Urothelium cell line (cell line): ENCODE data around the gene EP400.
"Not testable (repeated sequence)": the region's sequence is repeated elsewhere in the genome, so short reads cannot be mapped to it uniquely, and the experiment has no call there.

ENCODE experiments used
- DNase-seq: peaks from one replicate; pipeline ENCODE4 v3.0.0; 2011; ENCODE audit warnings: low spot score, mixed read lengths
- FAIRE-seq: peaks from 2 replicates; lab custom pipeline; 2011; peaks lifted over from hg19 to GRCh38; lab: Jason Lieb, UNC

The EP400 gene

DNA sequence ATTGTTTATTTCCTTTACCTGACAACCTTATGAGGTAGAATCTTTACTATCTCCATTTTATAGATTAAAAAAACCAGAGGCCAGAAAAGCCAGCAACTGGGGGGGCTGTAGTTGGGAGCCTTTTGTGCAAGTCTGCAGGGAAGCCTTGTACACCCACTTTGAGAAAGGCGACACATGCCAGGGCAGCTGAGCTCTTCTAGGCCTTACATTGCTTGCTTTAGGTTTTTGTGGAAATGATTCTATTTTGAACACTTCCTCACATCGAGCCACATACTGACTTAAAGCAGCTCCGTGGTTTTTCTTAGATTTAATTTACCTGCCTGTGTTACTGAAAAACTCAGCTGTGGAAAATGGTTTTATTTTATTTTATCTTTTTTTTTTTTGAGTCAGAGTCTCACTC, 34.6 kb downstream of the EP400 start:
- no peak for DNase-seq
- no peak for FAIRE-seq

DNA sequence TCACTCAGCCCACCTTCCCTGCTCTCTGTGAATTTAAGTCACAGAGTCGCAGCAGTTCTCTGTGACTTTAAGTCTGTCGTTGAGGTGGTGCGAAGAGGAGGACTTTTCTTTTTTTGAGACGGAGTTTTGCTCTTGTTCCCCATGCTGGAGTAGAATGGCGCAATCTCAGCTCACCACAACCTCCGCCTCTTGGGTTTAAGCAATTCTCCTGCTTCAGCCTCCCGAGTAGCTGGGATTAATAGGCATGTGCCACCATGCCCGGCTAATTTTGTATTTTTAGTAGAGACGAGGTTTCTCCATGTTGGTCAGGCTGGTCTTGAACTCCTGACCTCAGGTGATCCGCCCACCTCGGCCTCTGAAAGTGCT, 35.8 kb downstream of the EP400 start:
- not testable (repeated sequence) for FAIRE-seq, DNase-seq

DNA sequence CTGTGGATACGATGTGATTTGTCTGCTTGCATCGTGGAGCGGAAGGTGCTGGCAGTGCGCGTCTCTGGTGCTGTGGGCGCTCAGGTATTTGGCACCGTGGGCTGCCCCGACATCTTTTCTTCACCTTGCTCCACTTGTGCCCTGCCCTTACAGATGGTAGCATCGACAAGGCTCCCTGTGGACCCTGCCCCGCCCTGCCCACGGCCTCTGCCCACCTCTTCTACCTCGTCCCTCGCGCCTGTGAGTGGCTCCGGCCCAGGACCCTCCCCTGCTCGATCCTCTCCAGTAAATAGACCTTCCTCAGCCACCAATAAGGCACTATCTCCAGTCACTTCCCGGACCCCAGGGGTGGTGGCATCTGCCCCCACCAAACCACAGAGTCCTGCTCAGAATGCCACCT, 36.6 kb downstream of the EP400 start:
- DNase-seq (no peak), FAIRE-seq (no peak)

DNA sequence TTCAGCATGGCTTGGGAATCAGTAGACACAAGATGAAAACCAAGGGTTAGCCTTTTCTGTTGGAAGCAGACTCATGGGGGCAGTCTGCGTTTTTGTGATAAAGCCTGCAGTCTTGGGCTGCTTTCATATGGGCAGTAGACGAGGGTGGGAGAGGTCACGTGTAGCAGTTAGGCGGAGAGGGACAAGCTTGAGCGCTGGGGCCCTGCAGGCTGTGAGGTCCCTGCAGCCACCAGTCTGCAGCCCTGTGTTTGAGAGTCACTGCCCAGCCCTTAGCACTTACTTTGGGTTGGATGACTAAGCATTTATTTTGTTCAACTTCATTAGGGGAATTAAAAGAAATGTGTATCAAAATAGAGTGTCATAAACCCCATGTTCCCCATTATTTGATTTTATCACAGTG, 37.2 kb downstream of the EP400 start:
- no peak for FAIRE-seq
- no peak for DNase-seq

DNA sequence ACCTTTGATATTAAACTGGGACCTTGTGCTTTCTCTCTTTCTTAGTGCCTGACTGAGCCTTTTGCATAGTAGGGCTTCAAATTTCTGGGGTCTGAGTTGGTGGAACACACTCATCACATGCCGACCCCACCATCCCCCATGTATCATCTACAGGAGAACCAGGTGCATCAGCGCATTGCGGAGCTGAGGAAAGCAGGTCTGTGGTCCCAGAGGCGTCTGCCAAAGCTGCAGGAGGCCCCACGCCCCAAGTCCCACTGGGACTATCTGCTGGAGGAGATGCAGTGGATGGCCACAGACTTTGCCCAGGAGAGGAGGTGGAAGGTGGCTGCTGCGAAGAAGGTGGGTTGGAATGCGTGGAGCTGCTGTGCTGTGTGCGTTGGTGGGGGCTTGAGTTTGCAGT, 37.8 kb downstream of the EP400 start:
- FAIRE-seq = peak; percentile 40

DNA sequence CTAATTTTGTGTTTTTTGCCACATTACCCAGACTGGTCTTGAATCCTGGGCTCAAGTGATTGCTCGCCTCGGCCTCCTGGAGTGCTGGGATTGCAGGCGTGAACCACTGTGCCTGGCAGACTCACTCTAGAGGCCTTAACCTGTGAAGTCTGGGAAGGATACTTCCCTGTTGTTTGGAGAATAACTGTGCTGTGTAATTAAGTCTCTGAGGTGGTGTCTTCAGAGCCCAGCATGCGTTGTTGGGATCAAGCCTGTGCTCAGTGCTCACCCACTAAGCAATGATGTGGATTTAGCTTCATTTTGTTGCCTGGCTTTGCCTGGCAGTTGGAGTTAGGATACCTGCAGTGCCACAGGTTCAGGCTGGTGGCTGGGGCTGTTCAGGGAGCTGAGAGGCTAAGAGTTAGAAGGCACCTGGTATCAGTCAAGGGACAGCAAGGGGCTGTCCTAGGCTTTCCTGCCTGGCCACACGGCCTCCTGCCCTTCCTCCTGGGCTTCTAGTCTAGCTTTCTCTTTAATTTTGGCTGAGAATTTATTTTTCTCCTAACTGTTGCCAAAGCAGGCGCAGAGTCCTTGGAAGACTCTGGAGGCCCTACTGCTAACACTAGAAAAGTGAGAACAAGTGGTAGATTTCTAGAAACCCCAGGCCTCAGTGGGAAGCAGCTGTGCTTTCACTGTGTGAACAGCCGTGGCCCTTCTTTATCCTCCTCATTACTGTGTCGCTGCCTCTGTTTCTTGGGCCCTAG, 38.5 kb downstream of the EP400 start:
- no peak for FAIRE-seq
- DNase-seq = no peak

More for the DNA sequence above, 37.8 kb downstream of the EP400 start:
- no peak for DNase-seq

DNA sequence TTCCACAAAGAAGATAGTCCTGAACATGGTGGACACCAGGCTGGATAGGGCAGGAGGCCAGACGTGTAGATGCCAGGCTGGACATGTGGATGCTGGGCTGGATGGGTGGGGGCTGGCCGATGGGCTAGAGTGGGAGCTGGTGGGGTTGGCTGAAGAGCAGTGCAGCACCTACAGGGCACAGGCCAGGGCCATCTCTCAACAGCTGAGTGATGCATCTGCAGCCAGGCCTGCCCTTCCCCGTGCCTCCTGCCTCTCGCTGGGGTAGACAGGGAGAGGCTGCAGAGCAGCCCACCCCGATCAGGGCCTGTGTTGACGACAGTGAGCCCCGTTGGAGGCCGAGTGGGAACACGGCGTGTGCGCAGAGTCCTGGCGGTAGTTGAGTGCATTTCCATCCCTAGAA, 39.3 kb downstream of the EP400 start:
- FAIRE-seq (no peak), DNase-seq (no peak)

DNA sequence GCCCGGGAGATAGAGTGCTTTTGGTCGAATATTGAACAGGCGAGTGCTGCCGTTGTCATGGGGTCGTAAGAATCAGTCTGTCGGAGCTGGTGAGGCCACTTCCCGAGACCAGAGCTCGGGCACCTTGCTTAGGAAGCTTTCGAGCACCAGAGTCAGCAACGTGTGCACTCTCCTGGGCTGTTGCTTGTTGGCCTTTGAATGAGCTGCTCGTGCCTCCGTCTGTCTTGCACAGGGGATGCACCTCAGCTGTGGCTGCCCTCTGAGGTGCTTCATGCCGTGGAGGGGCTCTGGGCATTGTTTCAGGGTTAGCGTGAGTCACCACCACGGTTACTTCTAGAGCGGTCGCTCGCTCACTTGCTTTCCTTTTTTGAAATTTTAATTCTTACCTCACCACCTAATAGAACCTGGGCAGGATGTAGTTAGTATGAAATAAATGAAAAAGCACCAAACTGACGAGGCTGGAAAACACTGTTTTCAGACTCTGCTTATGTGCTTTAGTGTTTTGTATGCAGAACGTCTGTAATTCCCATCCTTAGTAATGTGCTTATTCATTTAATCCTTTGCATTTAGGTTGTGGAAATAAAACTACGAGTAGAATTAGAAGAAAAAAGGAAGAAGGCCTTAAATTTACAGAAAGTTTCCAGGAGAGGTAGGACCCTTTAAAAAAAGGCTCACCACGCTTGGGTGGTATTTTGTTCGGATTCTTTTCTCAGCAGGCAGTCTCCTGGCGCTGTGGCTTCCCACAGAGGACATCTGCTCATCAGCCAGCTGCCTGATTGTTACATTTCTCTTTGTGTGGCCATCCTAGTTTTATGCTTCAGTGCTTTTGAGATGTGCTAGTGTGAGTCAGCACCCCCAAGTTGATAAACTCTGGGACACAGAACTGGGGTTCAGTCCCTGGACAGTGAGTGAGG, 40.6 kb downstream of the EP400 start:
- DNase-seq = no peak
- FAIRE-seq = no peak

DNA sequence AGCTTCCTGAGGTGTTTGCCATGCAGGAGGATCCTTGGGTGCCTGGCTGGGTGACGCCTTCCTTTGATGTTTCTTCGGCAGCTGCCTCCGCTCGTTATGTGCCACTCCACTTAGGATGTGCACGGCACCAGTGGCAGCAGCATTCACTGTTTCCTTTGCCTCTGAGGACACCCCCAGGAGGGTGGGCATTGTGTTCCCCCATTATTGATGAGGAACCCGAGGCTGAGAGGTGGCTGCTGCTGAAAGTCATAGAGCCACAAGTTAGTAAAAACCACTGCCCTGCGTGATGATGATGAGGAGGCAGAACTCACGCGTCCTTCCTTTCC, 41.2 kb downstream of the EP400 start:
- FAIRE-seq = no peak
- DNase-seq = no peak

DNA sequence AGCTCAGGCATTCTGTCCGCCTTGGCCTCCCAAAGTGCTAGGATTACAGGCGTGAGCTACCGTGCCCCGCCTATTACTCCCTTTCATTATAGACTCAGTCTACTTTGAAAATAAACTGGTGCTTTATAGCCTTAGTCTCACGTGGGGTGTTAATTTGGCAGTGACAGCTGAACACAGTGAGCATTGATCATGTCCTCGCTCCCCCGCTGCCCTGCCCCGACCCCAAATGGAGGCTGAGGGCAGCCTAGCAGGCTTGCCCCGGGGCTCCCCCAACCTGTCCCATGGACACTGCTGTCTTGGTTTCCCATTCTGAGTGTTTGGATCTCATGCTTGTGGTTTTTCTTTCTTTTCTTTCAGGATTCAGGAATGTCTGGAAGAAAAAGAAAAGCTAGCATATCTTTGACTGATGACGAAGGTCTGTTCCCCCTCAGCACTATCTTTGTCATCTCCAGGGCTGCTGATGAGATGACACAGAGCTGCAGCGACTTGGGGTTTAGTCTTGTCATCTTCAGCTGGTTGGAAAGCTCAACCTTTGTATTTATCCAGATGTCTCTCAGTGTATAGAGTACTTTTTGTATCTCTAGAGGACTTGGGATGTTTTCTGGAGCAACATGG, 42.2 kb downstream of the EP400 start:
- no peak for FAIRE-seq

DNA sequence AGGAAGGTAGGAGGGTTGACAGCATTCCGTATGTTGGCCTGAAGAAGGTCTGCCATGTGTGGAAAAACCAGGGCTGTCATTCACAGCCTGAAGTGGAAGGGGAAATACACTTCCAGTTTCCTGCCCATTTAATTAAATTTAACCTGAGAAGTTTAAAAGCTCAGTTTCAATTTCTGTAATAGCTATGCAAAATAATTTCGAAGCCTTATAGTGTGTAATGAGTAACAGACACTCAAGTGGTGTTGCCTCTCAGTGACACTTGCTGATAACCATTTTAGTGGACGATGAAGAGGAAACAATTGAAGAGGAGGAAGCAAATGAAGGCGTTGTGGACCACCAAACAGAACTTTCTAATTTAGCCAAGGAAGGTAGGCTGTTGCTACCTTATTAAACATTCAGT, 44.8 kb downstream of the EP400 start:
- FAIRE-seq = no peak

More for the DNA sequence above, 42.2 kb downstream of the EP400 start:
- no peak for DNase-seq

DNA sequence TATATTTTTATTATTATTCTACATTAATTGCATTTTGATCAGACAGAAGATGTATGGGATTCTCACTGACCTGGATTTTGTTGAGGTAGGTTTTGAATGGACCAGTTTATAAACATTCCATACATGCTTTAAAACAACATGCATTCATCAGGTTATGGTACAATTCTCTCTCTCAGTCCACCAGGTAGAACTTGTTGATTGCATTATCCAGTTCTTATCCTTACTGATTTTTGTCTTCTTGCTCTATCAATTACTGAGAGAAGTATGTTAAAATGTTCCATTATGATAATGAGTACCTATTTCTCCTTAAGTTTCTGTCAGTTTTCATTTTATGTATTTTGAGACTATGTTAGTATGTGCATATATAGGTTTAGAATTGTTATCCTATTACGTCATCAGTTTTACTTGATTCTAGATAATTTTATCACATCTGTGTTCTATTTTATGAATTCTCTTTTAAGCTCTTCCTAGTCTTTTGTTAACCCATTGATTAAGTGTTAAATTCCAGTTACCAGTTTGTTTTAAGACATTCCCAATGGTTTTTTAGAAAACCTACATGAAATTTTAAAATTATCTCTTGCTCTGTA, 50.6 kb downstream of the EP400 start:
- no peak for DNase-seq
- FAIRE-seq = no peak

More for the DNA sequence above, 44.8 kb downstream of the EP400 start:
- DNase-seq = no peak

DNA sequence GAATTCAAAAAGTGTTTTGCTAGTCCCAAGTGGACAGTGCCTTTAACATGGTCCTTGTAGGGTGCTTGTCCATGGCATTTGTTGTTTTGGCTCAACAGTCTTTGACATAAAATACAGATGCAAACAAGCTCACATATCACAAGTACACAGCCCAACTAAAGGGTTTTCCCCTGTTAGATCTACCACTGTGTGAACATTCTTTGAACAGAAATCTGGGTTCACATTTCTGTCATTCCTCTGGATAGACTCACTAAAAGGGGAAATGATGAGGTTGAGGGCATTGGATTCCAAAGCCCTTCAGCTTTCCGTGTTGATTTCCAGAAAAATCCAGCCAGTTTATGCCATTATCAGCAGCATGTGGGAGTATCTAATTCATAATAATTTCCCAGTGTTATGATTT, 54.1 kb downstream of the EP400 start:
- FAIRE-seq = no peak

DNA sequence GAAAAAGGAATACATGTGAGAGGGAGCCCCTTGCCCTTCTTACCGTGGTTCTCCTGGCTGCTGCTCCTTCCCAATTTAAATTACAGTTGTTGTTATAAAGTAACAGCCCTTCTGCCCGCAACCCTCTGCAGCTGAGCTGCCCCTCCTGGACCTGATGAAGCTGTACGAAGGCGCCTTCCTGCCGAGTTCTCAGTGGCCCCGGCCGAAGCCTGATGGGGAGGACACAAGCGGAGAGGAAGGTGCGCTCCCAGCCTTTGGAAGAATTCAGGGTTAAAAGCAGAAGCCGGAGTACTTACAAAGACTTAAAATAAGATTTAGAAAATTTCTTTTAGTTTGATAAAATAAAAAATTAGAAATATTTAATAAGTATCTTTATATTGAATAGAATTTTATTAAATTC, 55.2 kb downstream of the EP400 start:
- DNase-seq = no peak
- no peak for FAIRE-seq

More for the DNA sequence above, 54.1 kb downstream of the EP400 start:
- DNase-seq = no peak

DNA sequence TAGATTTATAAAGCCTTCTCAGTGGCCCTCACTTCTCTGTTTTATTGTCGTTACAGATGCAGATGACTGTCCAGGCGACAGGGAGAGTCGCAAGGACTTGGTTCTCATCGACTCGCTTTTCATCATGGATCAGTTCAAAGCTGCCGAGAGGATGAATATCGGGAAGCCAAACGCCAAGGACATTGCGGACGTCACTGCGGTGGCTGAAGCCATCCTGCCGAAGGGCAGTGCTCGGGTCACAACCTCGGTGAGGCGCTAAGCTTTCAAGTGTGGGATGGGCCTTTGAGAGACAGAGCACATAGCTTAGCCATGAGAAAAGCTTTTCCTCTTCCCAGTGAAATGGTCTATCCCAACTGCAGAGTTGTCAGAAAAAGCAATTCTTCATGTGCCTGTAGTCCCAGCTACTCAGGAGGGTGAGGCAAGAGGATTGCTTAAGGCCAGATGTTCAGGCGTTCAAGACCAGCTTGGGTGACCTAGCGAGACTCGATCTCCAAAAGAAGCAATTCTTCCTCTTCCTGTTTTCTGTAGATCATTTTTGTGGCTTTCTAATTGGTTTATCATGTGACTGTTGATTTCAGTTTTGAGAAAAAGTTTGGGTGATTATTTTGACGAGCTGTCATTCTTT, 56.4 kb downstream of the EP400 start:
- no peak for FAIRE-seq

DNA sequence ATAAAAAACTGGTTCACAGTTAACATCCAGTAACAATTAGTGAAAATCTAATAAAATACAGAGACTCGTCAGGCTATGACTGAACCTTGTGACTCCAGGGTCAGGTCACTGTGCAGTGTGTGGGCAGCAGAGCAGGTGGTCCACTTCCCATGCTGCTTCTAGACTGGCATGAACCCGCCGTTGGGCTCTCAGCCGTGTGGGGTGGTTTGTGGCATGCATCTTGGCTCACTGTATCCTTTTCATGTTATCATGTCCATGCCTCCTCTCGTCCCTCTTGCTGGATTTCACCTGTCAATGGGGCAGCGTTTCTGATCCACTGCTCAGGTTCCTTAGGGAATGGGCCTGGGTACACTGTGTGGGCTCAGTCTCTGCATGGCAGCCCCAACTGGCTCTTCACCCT, 57.3 kb downstream of the EP400 start:
- FAIRE-seq = no peak
- no peak for DNase-seq

More for the DNA sequence above, 56.4 kb downstream of the EP400 start:
- no peak for DNase-seq

DNA sequence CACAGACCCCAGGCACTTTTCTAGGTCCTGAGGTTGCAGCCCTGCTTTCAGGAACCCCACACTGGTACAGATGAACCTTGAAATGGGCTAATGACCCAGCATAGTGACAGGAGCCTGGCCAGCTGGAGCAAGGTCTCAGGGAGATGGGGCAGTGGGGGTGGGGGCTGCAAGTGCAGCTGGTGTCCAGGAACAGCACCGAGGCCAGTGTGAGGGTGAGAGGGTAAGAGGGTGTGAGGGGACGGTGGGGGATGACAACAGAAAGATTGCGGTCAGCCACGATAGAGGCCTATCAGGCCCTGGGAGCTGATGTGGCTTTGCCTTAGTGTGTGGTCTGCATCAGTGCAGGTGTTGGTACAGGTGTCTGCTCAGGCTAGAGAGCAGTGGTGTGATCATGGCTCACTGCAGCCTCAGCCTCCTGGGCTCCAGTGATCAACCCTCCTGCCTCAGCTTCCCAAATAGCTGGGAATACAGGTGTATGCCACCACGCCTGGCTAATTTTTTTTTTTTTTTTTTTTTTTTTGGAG, 59.7 kb downstream of the EP400 start:
- DNase-seq = no peak
- no peak for FAIRE-seq

DNA sequence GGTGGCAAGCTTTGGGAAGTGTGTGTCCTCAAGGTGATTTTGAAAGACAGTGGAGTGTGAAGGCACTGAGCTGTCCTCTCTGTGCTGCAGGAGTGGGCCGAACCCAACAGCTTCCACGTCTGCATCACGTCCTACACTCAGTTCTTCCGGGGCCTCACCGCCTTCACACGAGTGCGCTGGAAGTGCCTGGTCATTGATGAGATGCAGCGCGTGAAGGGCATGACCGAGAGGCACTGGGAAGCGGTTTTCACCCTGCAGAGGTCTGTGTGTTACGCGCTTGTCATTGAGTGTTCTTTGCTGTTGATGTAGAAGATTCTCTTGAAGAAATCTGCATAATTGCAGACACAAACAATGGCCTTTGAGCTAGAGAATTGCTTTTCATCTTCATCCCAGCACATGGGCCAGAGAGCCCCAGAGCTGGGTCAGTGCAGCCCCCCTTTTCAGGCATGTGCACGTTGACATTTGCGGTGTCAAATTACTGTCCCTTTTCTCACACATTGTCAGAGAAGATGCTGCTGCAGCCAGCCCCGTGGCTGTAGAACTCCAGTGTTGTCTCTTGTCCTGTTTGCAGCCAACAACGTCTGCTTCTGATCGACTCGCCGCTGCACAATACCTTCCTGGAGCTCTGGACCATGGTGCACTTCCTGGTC, 63.3 kb downstream of the EP400 start:
- no peak for DNase-seq
- no peak for FAIRE-seq

DNA sequence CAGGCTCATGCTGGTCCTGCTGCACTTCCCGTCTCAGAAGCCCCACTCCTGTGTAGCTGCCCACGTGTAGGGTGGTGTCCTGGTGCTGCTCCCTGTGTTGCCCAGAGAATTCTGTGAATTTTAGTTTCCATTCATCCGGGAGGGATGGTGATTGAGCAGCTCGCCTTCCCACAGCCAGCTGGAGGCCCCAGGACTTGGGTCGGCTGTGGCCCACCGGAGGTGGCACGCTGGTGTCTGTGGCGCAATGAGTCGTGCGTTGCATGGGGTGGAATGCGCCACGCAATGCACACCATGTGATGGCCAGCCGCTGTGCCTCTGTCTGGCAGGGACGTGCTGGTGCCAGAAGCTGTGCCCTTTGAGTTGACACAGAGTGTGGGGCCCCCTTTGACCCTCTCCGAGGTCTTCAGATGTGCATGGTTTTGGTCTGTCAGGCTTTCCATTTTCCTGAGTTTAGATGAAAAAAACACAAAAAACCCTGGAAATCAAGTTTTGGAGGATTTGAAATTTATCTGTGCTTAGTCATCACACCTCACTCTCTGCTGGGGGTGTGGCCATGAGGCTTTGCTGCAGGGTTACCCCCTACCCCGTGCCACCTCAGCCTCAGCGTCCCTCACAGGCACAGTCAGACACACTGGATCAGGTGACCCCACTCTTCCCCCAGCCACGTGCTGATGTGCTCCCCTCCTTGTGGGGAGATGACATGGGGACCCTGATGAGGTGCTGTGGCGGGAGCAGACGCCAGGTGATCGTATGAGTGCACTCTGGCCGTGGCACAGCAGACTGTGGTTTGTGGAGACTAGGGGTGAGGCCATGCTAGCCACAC, 64.6 kb downstream of the EP400 start:
- DNase-seq (no peak), FAIRE-seq (no peak)
